ENCODE data around the gene RBM4B.

RBM4B gene

DNA sequence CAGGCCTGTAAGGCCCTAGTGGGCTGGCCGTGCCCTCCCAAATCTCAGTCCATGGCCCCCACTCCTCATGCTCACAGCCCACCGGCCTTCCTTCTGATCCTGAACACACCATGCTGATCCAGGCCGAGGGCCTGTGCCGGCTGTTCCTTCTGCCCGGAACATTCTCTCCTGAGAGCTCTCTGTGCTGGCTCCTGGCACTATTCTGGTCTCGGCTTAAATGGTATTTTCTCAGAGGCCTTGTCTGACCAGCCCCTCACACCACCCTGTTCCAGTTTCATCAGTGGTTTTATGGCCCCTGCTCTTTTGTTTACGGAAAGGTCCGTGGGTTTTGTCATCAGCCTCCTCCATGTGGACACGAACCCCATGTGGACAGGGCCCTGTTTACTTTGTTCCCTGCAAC, 29.3 kb upstream of the RBM4B start:
- no peak for DNase-seq

DNA sequence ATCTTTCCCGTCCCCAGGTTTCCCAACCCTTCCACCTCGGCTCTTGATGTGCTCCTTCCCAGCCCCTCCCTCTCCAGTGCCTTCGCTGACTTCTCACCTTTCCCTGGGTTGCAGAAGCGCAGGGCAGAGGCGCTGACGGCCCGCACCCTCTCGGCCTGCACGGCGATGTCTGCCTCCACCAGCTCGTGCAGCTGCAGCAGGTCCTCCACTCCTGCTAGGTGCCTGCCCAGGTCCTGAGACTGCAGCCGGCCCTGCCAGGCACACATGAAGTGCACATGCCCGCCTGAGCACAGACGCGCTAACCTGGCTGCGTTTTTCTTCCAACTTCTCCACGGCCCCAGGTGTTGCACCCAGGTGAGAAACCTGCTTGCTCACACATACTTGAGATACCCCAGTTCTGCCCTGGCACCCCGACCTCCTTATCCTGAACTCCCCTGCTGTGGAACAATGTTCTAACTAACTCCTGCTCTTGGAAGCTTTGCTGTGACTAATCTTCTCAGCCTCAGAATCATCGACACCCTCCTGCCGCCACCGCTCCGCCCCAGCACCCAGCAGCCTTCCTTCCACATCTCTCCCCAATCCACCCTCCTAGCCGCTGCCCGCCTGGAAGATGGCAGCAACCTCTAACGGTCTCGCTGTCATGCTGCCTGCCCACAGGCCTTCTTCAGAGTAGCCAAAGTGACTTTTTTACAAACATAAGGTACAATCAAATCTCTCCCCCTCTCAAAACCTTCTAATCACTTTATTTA, 28.1 kb upstream of the RBM4B start:
- no peak for DNase-seq

DNA sequence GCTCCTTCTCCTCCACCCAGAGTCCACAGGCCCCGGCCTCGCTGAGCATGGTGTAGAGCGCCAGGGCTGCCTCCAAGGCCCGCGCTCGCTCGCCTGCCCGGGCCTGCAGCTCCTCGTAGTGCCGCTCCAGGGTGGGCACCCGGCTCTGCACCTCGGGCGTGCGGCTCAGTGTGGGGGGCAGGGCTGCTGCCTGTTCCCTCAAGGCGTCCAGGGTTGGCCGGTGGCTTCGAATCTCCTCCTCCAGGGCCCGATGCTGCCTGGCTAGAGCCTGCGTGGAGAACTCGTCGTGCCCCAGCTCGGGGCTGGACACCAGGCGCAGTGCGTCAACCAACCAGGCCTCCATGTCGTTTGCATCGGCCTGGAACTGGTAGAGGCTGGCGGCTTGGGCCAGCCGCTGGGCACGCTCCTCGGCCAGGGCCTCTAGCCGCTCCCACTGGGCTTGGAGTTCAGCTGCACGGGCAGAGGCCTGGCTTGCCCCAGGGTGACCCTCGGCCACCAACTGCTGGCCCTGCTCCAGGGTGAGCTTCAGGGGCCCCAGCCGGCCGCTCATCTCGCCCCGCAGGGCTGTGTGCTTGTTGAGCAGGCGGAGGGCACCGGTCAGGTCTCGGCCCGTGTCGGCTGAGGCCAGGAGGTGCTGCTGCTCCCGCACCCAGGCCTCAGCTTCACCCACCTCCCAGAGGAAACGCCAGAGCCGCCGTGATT, 27.1 kb upstream of the RBM4B start:
- DNase-seq, result no peak

DNA sequence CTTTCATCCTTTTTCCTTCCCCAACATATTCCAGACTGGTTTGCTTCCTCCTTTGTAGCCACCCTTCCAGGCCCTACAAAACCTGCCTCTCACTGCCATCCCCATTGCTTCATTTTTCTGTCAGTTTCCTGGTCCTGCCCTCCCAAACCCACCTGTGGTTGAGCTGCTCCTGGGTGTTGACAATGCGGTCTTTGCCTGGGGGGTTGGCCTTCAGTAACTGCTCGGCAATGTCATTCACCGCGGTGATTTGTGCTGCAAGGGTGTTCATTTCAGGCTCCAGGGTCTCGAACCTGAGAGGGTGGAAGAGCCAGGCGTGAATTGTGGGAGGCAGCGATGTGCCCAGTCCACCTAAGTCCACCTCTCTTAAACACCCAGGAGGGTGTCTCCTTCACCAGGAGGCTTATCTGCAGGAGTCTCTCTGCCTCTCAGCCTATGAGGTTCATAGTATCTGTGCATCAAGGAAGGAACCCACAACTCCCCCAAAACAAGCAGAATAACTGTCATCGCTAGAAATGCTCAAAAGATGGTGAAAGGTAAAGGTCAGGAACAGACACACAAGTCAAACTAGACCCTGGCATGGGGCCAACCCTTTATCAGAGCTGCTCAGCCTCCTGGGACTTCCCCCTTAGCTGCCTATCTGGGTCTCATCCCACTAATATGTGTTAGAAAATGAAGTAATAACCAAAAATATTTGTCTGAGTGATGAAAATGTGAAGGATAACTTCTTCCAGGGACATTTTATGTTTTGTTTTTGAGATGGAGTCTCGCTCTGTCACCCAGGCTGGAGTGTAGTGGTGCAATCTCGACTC, 23.9 kb upstream of the RBM4B start:
- DNase-seq, result no peak

DNA sequence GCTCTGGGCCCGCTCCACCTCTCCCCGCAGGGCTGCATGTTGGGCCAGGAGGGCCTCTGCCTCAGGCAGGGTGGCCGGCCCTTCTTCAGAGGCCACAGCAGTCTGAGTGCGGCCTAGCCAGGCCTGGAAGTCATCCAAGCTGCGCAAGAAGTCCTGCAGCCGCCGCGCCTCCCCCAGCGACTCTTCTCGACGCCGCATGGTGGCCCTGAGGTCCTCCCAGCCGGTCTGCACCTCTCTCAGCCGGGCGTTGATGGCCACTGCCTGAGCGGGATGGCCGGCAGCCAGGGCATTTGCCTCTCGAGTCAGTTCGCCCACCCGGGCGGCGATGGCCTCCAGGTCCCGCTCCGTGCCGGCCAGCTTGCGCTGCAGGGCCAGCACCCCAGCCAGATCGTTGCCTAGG, 23.1 kb upstream of the RBM4B start:
- DNase-seq, result no peak

DNA sequence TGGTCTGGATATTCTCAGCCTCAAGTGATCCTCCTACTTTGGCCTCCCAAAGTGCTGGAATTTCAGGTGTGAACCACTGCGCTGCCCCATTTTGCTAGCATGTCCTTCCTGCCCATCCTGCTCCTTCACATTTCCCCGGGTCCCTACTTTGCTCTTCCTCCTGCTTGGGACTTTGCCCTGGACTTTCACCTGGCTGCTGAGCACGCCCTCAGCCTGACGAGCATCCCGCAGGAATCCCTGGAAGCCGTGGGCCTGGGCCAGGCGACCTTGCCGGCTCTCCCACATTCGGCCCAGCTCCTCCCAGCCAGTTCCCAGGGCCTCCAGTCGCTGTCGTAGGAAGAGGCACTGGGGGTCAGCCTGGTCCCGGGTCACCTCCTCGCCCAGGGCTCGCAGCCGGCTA, 22.6 kb upstream of the RBM4B start:
- DNase-seq, result no peak

DNA sequence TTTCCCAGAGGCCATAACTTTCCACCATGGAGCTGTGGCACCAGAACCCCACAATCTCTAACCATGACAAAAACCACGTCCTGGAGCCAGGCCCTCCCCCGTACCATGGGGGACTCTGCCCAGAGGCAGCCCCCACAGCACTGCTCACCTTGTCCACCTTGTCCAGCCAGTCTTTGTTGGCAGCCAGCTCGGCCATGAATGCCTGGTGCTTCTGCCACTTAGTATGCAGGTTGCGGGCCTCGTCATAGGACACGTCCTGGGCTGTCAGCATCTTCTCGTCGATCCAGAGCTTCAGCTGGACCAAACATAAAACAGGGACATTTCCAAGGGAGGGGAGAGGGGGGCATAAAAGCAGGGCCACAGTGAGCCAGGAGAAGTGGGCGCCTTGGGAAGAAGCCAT, 20.8 kb upstream of the RBM4B start:
- no peak for DNase-seq

DNA sequence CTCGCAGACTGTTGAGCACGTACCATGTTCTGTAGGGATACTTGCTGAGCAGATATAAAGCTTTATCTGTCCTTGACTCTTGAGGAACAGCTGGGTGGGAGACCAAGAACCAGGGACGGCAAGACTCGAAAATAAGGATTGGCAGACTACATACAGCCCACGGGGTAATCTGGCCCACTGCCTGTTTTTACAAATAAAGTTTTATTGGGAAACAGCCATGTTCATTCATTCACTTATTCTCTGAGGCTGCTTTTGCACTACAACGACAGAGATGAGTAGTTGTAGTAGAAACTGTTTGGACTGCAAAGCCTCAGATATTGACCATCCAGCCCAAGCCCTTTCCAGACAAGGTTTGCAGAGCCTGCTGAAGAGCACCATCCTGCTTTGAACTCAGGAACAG, 20.3 kb upstream of the RBM4B start:
- no peak for DNase-seq

DNA sequence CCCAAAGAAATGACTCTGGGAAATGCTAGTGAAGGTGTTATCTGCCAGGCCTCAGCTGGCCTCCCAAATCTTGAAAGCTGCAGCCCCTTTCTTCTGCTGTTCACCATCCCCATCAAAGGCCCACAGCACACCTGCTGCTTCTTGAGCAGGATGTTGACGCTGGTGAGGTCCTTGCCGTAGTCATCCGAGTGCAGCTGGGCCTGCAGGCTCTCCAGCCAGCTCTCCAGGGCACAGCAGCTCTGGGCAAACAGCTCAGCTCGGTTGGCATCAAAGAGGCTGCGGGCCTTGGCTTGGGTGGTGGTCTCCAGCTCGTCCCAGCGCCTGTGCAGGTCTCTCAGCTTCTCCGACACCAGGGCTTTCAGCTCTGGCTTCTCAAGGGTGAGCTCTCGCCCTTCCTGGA, 18.5 kb upstream of the RBM4B start:
- no peak for DNase-seq

DNA sequence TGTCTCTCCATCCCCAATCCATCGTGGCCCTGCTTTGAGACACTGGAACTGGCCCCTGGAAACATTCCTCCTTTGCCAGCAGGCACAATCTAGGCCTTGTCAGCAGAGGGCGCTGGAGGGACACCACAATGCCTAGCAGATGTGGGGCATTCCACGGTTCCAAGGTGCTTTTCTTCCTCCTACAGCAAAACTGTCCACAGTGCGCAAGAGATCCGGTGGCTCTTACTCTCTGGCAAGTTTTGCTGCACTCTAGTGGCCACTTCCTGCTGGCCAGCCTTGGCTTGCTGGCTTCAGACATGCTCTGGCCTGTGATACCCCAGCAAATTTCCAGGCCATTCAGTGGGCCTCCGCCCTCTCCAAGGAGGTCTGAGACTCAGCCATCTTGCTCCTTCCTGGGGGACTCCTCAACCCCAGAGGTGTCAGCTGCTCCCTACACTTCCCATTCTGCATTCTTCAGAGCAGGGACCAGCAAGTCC, 17.1 kb upstream of the RBM4B start:
- DNase-seq, result peak; percentile 90 to 95

DNA sequence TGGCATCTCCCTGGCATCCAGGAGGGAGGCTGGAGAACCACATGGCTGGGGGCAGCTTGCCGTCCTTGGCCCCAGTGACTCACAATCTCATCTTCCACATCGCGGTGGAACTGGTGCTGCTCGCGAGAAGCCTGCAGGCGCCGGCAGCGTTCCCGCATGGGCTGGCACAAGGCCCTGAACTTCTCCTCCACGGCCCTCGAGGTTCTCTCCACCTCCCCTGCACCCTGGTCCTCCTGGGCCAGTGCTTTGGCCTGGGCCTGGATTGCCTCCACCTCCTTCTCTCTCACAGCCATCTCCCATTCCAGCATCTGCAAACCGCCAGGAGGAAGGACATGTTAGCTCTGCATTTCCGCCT, 16.3 kb upstream of the RBM4B start:
- DNase-seq, result no peak

DNA sequence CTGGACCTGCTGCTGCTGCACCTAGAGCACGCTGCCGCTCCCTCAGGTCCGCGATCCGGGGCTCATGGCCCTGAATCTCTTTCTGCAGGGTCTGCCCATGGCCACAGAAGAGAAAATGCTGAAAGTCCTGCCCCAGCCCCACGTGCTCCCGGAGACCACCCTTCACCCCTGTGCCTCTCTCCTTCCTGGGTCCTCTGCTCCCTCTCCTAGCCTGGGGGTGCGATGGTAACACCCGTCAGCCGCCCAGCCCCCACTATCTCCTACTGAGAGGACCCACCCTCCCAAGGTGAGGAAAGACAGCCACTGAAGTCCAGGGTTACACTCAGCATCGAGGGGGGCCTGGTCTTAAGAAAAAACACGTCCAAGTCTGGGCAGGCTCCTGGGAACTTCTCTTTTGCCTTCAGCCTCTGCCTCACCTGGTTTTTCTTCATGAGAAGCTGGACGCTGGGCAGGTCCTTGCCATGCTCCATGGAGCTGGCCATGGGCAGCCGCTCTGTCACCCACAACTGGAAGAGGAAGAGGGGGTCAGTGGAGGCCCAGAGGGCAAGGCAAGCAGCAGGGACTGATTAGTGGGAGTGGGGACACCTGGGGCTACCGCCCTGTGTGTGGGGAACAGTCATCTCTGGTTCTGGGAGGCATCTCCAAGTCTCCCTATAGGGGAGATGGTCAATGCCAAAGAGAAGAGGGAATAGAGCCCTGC, 15.8 kb upstream of the RBM4B start:
- DNase-seq, result no peak

DNA sequence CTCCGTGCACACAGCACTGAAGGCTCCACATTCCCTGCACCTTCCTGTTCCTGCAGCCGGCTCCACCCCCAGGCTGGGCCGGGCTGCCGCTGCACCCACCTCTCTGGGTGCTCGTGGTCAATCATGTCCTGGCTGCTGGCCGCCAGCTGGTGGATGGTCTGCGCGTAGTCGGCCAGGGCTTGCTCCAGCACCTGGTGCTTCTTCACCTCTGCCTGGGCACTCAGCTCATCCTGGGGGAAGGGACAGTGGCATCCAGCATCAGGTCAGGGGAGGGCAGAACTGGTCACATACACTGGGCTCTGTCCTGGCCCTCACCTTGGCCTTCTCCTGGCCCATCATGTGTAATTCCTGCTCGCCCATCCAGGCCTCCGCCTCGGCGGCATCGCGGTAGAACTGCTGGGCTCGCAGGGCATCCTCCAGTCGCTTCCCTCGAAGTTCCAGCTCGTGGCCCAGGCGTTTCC, 15.2 kb upstream of the RBM4B start:
- no peak for DNase-seq

DNA sequence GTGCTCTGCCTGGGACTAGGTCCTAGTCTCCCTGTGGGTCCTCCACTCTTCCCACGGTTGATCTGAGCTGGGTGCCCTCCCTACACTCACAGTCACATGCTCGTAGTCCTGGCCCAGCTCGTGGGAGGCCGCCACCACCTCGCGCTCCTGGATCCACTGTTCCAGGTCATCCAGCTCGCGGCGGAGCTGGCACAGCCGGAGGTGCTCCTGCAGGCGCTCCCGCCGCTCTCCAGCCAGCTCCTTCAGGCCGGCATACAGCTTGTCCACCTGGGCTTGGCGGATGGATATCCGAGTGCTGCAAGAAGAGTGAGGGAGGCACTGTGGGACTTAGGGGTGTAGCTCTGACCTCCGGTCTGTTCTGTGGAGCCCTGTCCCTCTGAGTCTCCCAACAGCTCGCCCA, 14.8 kb upstream of the RBM4B start:
- no peak for DNase-seq

DNA sequence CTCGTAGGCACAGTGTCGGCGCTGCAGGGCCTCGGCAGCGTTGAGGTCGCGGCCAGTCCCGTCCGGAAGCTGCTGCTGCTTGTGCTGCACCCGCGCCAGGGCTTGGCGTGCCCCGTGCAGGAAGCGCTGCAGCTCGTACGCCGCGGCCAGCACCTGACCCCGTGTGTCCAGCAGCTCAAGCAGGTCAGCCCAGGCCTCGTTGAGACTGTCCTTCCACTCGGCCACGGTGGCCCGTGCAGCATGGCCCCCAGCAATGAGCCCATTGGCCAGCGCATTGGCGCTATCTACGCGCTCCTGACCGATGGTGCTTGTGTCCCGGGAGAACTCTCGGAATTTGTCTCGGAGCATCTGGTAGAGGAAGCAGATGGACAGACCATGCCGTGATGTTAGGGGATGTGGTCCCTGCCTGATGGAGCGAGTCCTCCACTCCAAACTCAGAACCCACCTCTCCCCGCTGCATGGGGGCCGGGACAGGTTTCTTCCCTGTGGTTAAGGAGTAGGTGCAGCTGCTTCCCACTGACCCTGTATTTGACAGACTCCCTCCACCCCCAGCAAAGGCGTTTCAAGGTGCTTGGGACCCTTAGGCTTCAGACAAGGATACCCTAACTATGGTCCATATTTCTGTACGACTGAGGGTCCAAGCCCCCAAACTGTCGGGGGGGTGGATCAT, 13.8 kb upstream of the RBM4B start:
- no peak for DNase-seq

DNA sequence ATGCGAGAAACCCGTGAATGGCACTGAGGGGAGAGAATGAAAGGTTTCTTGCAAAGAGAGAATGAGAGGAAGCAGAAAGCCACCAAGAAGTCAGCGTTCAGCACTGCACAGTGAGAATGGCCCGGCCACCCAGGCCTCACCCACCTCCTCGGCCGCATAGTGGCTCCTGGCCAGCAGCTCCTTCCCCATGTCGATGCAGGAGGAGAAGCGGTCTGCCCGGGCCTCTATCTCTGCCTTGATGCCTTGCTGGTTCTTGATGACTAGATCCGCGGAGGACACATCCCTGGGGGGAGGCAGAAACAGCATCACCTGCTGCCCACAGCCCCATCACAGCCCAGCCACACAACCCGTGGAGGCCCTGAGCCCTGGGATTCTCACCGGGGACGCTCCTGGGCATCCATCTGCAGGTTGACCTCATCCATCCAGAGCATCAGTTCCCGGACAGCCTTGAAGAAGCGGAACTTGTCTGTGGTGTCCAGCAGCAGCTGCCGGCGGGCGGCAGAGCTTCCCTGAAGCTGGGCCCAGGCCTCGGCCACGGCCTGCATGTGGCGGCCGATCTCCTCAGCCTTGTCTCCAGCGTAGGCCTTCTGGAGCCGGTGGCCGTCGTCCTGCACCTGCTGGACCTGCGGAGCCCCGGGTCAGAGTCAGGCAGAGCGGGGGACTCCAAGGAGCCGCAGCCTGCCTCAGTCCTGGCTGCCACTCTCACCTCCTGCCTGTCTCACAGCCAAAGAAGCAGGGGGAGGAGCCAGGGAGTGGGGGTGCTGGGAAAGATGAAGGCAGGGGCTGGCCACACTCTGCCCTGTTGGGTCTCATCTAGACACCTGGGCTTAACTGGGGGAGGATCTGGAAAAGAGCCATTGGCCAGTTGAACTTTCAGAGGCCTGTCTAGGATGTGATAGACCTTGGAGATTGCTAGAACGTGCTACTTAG, 12.2 kb upstream of the RBM4B start:
- no peak for DNase-seq

DNA sequence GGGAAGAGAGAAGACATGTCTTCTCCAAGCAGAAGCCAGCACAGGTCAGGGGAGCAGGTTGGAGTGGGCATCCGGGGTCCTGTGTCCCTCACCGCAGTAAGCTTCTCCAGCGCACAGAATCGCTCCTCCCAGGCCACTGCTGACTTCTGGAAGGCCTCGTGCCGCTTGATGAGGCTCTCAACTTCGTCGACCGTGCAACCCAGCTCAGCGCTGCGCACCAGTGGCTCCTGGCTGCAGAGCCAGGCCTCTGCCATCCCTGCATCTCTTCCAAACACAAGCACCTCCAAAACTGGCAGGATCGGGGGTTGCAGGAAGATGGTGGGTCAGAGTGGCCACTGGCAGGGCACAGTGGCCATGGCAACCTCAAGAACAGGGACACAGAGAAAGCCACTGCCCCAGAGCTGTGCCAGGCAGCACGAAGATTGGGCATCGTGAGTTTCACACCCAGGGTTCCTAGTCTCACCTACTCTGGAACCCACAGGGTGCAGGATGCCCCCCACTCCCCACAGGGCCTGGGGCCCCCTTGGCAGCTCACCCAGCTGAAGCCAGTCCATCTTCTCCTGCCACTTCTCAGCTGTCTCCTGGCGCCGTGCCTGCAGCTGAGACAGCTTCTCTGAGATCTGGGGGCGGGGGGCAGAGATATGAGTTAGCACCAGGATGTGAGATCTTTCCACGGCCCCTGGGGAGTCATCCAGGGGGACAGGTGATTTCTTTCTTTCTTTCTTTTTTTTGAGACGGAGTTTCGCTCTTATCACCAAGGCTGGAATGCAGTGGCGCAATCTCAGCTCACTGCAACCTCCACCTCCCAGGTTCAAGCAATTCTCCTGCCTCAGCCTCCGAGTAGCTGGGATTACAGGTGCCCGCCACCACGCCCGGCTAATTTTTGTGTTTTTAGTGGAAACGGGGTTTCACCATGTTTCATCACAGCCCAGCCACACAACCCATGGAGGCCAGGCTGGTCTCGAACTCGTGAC, 11.2 kb upstream of the RBM4B start:
- no peak for DNase-seq

DNA sequence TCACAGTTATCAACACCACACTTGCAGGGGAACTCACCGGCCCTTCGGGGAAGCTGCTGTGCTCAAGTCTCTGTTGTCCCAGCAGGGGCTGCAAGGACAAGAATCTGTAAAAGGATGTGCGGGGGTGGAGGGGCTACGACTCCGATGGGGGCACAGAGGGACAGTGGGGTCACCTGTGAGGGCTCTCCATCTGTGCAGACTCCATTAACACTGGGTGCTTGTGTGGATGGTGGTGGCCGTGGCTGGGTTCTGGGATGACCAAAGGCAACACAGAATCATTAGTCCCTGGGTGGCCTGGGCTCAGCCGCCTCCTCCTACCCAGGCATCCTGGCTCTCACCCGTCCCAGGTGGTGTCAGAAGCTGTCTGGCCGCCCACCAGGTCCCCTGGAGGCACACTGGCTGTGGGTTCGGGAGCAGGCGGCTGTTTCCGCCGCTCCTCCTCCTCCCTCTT, 10.2 kb upstream of the RBM4B start:
- no peak for DNase-seq

DNA sequence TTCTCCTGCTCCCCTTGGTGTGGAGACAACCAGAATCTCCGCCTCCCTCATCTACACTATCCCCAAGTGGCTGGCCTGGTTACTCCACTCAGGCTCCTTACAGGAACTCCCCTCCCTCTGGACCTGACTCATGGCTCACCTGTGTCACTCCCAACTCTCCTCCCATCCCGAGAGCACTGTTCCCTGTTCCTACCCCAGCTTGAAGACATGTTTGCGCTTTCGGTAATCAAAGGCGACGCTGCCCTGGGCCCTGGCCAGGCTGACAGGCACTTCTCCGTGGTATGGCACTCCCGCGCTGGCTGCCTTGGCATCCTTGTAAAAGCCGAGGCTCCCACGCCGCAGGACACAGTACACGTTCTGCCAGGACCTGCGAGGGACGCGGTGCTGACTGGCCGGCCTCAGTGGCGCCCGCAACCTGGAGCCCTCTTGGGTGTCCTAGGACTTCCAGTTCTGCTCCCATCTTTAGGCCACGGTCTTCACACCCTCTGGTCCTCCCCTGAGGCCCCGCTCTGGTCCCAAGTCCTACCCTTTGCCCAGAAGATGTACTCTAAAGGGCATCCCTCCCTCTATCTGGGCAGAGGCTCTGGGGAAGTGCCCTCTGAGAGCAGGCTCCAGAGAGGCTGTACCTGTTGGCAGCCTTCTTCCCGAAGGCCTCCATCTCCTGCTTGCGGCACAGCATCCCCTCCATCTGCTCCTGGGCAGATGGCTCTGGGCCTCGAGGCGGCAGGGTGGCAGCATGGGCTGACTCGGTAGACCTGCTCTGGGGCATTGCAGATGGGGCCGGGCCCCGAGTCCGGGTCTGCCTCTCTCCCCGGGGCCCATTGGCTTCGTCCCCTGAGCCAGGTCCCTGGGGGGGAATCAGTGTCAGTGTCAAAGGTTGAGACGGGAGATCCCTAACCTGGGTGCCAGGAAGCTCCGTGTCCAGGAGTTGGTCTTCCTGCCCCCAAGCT, 9.4 kb upstream of the RBM4B start:
- DNase-seq, result no peak
